ENCODE data around the gene EPHB4. TPM values are rescaled to one million over a fixed set of nuclear protein-coding genes. Genes with fewer than 3 reads are reported as not detected.

EPHB4 gene
- total RNA-seq, 1 donor from 2014 or later: 4.1 TPM

DNA sequence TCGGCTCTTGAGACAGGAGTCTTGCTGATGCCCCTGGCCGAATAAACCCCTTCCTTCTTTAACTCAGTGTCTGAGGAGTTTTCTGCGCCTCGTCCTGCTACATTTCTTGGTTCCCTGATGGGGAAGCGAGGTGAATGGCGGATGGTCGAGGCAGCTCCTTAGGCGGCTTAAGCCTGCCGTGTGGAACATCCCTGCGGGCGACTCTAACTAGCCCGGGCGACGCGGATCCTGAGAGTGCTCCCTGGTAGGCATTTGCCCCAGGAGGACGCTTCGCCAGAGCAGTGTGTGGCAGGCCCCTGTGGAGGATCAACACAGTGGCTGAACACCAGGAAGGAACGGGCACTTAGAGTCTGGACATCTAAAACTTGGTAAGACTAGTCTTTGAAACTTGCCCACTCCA is 12.0 kb upstream of the EPHB4 start:
- DNase-seq: no peak
- H3K4me1 Mint-ChIP-seq: peaks cover 17% of the 10 kb centered on the region
- H3K36me3 Mint-ChIP-seq (ENCODE audit: low read depth): no peaks in the 10 kb centered on the region
- H3K4me3 Mint-ChIP-seq: no peak overlapping the region
- ATAC-seq (ENCODE audit: low read depth): no peak
- intact Hi-C loops (cut with micrococcal nuclease): no loop called here
- CTCF ChIA-PET: no interaction called here
- no peaks in the 10 kb centered on the region for H3K27me3 Mint-ChIP-seq
- no peaks in the 10 kb centered on the region for H3K9me3 Mint-ChIP-seq
- no peak overlapping the region for H3K27ac Mint-ChIP-seq
- TF ChIP-seq CTCF (IDR thresholded peaks at IDR 0.05): no peak
- POLR2A ChIA-PET: interaction anchor here (0.6 kb wide), 1 partner anchor 133 kb away, joined by 3 read pairs; the partner anchor contains the start of gene POP7

GRCh38 chr7:100837099-100837836 is 9.9 kb upstream of the EPHB4 start:
- TF ChIP-seq CTCF (IDR thresholded peaks at IDR 0.05): no peak
- DNase-seq (peak; percentile 67), ATAC-seq (ENCODE audit: low read depth) (peak; percentile 97)
- H3K27me3 Mint-ChIP-seq: no peaks in the 10 kb centered on the region
- H3K27ac Mint-ChIP-seq: peak overlapping the region; percentile 85
- CTCF ChIA-PET: interaction anchor here (3.1 kb wide), 1 partner anchor 15 kb away, joined by 10 read pairs; the partner anchor contains the start of gene SLC12A9
- intact Hi-C loops (cut with micrococcal nuclease): loop anchor here (1.0 kb wide), 2 partner anchors 15 to 34 kb away; partner anchors contain the start of gene SLC12A9
- peak overlapping the region; percentile 89 for H3K4me3 Mint-ChIP-seq
- H3K9me3 Mint-ChIP-seq: no peaks in the 10 kb centered on the region
- H3K4me1 Mint-ChIP-seq: peaks cover 17% of the 10 kb centered on the region
- POLR2A ChIA-PET: interaction anchor here (0.6 to 1.9 kb wide), 5 partner anchors 15 to 755 kb away, joined by 3 to 7 read pairs (median 3); partner anchors contain the start of genes FBXO24, LRCH4 and SLC12A9
- H3K36me3 Mint-ChIP-seq (ENCODE audit: low read depth): no peaks in the 10 kb centered on the region

GRCh38 chr7:100836812-100837098 is 9.4 kb upstream of the EPHB4 start:
- CTCF ChIA-PET: interaction anchor here (3.1 kb wide), 1 partner anchor 15 kb away, joined by 10 read pairs; the partner anchor contains the start of gene SLC12A9
- H3K27ac Mint-ChIP-seq: peak overlapping the region; percentile 85

DNA sequence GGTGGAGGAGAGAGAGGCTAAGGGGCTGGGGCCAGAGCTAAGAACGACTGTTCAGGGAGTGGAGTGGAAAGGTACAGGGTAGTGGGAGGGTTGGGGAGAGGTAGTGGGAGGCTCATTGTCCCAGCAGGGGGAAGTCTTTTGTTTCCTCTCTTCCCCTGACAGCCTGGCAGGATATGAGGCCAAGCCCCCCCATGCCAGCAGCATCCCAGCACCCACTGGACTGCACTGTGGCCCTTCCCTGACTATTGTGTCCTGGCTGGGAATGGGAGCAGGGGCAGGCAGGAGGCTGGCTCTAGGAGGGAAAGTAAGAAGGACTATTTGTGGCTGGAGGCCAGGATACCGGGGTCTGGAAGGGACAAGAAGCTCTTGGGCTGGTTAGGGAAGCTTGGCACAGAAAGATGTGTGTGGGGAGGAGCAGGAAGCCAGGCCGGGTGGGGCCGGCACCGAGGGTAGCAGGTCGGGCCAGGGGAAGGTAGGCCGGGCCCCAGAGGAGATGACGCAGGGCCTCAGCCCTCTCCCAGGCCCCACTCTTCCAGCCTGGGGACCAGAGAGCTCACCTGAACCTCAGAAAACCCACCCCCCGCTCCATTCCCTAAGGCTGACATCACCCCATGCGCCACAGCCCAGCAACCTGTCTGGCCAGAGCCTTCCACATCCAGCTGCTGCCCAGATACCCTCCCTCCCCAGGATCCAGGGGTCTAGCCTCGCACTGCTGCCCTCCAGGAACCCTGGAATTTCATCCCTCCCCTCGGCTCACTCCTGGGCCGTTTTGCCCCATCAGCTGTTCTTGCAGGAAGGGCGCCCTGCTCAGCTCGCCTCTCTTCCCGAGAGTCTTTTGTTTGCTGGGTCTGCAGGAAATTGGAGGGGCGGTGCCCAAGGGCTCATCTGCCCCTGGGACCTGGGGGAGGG is 8.8 kb upstream of the EPHB4 start:
- ChIA-PET POLR2A (interaction anchor here (0.6 to 1.9 kb wide), 5 partner anchors 32 to 754 kb away, joined by 3 to 10 read pairs (median 4); partner anchors contain the start of genes FBXO24, LRCH4, SRRT and UFSP1), CTCF (interaction anchor here (3.1 kb wide), 1 partner anchor 16 kb away, joined by 10 read pairs; the partner anchor contains the start of gene SLC12A9)
- Mint-ChIP-seq H3K27ac (no peak overlapping the region), H3K9me3 (no peaks in the 10 kb centered on the region), H3K4me3 (peak overlapping the region; percentile 32), H3K4me1 (peaks cover 17% of the 10 kb centered on the region), H3K36me3 (ENCODE audit: low read depth) (no peaks in the 10 kb centered on the region), H3K27me3 (peaks cover 2% of the 10 kb centered on the region)
- no peak for DNase-seq
- ATAC-seq (ENCODE audit: low read depth): no peak
- intact Hi-C loops (cut with micrococcal nuclease): no loop called here
- TF ChIP-seq CTCF (IDR thresholded peaks at IDR 0.05): no peak

More at GRCh38 chr7:100836812-100837098, 9.4 kb upstream of the EPHB4 start:
- Mint-ChIP-seq H3K4me1 (peaks cover 17% of the 10 kb centered on the region), H3K4me3 (peak overlapping the region; percentile 89), H3K9me3 (no peaks in the 10 kb centered on the region), H3K36me3 (ENCODE audit: low read depth) (no peaks in the 10 kb centered on the region), H3K27me3 (no peaks in the 10 kb centered on the region)
- intact Hi-C loops (cut with micrococcal nuclease): loop anchor here (1.0 kb wide), 2 partner anchors 16 to 33 kb away; partner anchors contain the start of gene SLC12A9
- DNase-seq (no peak), ATAC-seq (ENCODE audit: low read depth) (no peak)
- TF ChIP-seq CTCF (IDR thresholded peaks at IDR 0.05): no peak
- POLR2A ChIA-PET: interaction anchor here (0.7 to 1.9 kb wide), 3 partner anchors 38 to 754 kb away, joined by 3 to 4 read pairs (median 4); partner anchors contain the start of genes FBXO24, LRCH4 and SRRT
